ELF-1 (cell line): ENCODE results near the gene CRHR1.
A peak's percentile ranks its signal among the peaks of the same experiment; 100 is the strongest.
"Not testable (repeated sequence)": the region's sequence is repeated elsewhere in the genome, so short reads cannot be mapped to it uniquely, and the experiment has no call there.

Experiments used
- DNase-seq: peaks from one replicate; pipeline ENCODE4 v3.0.0-alpha.2; 2016; ENCODE audit warnings: low read depth, low spot score

The CRHR1 gene

DNA sequence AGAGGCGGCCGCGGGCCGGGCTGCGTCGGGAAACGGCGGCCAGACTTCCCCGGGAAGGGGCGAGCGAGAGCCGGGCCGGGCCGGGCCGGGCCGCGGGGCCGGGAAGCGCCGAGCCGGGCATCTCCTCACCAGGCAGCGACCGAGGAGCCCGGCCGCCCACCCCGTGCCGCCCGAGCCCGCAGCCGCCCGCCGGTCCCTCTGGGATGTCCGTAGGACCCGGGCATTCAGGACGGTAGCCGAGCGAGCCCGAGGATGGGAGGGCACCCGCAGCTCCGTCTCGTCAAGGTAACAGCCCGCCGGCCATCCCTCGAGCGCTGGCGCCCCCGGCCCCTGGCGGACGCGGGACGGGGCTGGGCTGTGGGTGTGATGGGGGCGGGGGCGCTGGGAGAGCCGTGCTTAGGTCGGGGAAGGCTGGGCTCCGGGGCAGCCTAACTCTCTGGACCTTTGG lies at the start of gene CRHR1:
TSS of gene CRHR1 (plus strand) at position 28 of the 448 bp plus-strand sequence. CDS start at position 253, 225 bp downstream.
- DNase-seq: no peak

GRCh38 chr17:45734598-45734997 lies 49.5 kb upstream of the CRHR1 start:
- no peak for DNase-seq

- no peak for DNase-seq
Measured at GRCh38 chr17:45735488-45735887, 48.6 kb upstream of the CRHR1 start.

DNA sequence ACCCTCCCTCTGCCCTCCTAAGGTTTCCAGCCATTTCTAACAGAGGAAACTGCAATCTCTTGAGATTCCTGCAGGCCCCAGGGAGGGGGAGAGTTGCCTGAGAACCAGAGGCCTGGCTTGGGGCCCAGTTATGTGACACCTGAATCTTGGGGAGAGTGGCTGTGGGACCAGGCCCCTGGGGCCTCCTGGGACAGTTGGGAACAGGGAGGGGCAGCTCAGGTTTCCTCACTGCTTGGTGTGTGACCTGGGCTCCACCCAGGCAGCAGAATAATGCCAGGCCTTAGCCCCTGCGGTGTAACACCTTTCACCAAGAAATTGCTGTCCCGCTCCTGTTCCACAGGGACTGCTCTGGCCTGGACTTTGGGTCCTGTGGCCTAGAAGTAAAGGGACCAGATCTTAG lies 44.3 kb upstream of the CRHR1 start:
- no peak for DNase-seq

DNA sequence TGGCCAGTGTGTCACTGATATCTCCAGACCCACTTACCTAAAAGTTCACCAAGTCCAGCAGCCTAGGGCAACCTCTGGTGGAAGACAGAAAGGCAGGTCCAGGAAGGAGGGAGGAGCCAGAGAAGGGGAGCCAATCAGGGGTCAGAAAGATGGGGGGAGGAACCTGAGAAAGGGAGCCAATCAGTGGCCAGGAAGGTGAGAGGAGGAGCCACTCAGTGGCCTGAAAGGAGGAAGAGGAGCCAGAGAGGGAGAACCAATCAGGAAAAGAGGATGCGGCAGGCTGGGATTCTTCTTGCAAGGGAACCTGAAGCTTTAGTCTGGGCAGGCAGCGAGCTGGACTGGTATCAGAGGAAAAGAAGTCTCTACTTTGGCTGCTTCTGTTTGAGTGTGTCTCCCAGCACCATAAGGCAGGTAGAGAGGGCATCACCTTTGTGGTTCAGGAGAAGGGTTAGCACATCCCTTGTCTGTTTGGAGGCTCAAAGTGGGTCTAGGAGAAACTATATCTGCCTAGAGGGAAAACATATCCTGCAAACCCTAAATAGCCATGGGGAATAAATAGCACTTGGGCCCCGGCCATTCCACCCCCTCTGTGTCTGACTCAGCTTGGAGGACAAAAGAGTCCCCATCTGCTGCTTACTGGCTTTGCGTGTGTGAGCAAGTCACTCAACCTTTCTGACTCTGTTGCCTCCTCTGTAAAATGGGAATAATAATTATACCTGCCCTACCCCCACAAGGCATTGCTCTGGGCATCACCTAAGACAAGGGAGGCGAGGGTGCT lies 43.4 kb upstream of the CRHR1 start:
- peak; percentile 97 for DNase-seq

DNA sequence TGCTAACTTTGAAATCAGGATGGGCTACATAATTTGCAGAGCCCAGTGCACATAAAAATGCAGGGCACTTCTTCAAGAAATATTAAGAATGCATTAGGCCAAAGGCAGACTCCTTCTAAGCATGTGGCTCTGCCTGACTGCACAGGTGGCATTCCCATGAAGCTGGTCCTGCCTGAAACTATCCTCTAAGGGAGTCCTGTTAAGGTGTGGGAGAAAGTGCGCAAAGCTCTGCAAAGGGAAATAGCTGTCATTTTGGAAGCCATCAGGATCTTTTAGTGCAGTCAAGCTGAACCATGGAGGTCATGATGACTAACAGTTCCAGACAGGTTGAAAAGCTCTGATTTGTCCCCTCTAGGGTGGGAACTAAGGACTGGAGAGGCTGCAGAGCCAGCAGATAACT lies 41.9 kb upstream of the CRHR1 start:
- DNase-seq: no peak

DNA sequence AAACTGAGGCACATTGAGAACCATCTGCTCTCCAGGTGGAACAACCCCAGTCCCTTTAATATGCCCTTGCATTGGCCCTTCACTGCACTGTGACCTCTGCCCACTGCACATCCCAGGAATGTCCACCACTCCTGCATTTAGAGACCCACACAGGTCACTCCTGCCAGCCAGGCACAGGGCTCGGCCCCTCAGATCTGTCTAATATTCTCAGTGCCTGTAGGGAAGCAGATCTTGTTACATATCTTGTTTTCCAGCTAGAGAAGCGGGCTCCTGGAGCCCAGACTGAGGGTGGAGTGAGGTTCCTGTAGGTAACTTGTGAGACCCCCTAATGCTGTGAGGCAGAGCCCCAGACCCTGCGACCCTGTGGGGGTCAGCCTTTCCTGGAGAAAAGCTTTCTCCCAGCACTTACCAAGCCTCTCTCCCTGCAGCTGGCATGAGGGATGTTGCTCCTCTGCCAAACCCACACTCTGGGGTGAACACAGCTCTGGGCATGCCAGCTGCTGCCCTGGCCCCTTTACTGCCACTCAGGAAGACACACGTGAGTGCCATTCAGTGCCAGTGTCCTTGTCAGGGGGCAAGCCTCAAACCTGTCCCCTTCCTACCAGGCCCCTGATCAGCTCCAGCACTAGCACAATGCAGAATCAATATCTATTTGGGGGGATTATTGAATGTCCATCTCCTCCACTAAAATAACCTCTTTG lies 40.3 kb upstream of the CRHR1 start:
- no peak for DNase-seq

DNA sequence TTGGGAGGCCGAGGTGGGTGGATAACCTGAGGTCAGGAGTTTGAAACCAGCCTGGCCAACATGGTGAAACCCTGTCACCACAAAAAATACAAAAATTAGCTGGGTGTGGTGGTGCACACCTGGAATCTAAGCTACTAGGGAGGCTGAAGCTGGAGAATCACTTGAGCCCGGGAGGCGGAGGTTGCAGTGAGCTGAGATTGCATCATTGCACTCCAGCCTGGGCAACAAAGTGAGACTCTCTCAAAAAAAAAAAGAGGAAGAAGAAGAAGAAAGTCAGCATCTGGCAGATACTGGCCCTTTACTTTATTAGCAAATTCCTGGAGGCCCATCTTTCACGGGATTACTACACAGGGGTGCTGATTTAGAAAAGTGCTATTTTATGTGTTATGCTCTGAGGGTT lies 39.3 kb upstream of the CRHR1 start:
- DNase-seq: not testable (repeated sequence)

- peak; percentile 65 for DNase-seq
Measured at GRCh38 chr17:45745601-45746494, 38.3 kb upstream of the CRHR1 start.

- no peak for DNase-seq
Measured at GRCh38 chr17:45747911-45748310, 36.2 kb upstream of the CRHR1 start.

- no peak for DNase-seq
Measured at GRCh38 chr17:45748731-45749310, 35.3 kb upstream of the CRHR1 start.

- DNase-seq: no peak
Measured at GRCh38 chr17:45749831-45750335, 34.2 kb upstream of the CRHR1 start.

GRCh38 chr17:45750779-45751440 lies 33.2 kb upstream of the CRHR1 start:
- DNase-seq: no peak

- DNase-seq: peak; percentile 79
Measured at GRCh38 chr17:45751466-45751865, 32.7 kb upstream of the CRHR1 start.

- no peak for DNase-seq
Measured at GRCh38 chr17:45752246-45752645, 31.9 kb upstream of the CRHR1 start.

DNA sequence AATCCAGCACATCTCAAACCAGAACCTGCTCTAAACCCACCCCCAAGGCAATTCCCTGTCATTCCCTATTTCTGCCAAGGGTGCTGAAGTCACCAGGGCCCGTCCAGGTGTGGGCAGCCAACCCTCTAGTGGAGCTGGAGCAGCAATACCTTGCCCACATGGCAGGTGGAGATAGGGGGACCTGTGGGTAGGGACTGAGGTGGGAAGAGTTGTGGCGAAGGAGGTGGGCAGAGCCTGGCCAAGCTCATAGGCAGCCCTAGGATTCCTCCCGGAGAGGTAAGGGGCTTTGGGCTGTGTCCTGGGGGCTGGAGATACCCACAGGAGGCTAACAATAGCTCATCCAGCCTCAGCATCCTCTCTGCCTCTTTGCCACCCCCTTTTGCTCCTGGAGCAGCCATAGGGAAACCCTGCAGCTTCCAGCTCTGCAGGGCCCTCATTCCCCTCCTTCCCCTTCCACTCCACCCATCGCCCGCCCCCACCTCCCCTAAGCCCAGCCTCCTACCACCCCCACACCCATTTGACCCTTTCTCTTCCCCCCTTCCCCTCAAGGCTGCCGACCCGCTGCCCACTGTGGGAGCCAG lies 30.4 kb upstream of the CRHR1 start:
- no peak for DNase-seq

DNA sequence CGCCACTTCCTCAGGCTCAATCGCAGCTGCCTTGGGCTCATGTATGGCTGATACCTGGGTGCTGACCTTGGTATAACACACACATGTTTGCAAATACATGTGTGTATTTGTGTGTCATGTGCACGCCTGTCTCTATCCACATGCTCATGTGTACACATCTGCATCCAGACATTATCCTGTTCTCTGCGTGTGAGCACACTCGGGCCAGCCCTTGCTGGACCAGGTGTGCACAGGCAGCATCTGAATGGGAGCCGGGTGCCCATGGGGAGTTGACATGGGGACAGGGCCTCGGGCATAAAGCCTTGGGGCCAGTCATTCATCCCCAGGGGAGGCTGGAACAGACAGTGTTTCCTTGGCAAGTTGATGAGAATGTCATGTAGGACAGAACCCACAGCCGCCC lies 29.1 kb upstream of the CRHR1 start:
- DNase-seq: no peak

DNA sequence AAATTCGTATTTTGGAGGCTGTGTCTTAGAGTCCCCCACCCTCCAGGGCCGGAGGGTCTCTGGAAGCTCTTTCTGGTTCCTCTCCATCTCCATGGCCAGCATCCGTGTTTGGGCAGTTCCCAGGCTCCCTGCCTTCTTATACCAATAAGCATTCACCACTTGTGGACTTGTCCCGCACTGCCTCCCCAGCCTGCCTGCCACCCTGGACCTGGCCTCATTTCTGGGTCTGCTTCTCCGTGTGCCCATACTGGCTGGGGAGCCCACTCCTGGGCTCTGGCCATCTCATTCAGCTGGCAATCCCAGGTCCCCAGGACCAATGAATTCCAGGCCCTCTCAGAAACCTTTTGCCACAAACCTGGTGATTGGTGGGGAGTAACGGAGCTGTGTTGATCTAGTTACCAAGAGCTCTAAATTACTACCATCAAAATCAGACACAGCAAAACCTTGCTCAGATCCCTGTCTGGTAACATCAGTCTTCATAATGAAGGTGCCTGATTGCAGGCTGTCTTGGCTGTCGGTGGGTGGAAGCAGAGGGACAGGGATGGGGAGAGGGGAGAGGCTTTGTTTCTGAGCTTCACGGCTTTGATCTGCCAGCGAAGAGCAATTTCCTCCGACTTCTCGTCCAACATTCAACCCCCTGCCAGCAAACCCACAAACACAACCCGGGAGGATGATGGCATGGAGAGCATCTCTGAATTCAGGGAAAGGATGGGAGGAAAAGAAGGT lies 27.7 kb upstream of the CRHR1 start:
- peak; percentile 29 for DNase-seq

DNA sequence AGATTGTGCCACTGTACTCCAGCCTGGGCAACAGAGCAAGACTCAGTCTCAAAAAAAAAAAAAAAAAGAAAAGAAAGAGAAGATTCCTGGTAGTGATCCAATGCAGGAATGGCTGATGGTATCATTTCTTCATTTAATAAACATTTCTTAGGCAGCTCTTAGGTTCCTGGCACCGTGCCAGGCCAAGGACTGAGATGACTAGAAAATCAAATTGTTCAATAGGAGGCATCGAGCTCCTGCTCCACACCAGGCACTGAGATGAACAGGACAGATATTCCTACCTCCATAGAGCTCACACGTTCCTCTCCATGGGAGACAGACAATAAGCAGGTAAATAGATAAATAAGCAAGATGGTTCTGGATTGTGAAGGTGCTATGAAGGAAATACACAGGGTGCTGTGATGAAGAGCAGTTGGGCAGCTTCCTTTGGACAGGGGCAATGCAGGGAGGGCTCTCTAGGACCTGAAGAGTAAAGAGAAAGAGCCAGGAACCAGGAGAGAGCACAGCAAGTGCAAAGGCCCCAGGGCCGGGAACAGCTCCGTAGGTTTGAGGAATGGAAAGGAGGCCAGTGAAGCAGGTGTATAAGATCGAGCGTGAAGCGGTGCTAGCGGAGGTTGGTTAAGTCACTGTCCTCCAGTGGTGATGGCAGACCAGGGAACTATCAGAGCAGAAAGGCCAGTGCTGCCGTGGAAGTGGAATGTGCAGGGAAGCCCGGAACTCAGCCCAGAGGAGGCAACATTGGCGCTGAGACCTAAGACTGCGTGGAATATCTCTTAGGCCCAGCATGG lies 26.5 kb upstream of the CRHR1 start:
- no peak for DNase-seq
